GM06990 (cell line): ENCODE measurements around the gene OR4F6.

Experiments used
- DNase-seq: peaks from one replicate; pipeline ENCODE4 v3.0.0-alpha.2; 2011; ENCODE audit not compliant: insufficient read length; ENCODE audit errors: extremely low read depth
- H3K27me3 ChIP-seq: replicated peaks from 2 replicates; pipeline ENCODE4 v1.6.0; 2011; ENCODE audit warnings: low read length; ENCODE audit not compliant: control insufficient read depth, insufficient read depth
- H3K36me3 ChIP-seq: 2 replicates; pipeline ENCODE4 v1.5.1; 2011; ENCODE audit warnings: low read length; ENCODE audit not compliant: control insufficient read depth, insufficient read depth
- H3K4me3 ChIP-seq: replicated peaks from 2 replicates; pipeline ENCODE4 v1.5.1; 2011; ENCODE audit warnings: low read depth, mild to moderate bottlenecking, control low read depth, low read length
- TF ChIP-seq, protein P1 (sequence below): IDR thresholded peaks from 2 replicates; pipeline ENCODE4 v1.5.1; 2011; ENCODE audit warnings: low read length, control low read depth, mild to moderate bottlenecking, inconsistent platforms; ENCODE audit not compliant: insufficient read depth, poor library complexity, severe bottlenecking

Gene OR4F6

GRCh38 chr15:101841656-101842055 lies 38.3 kb downstream of the OR4F6 start:
- no peak overlapping the region for H3K4me3 ChIP-seq
- H3K27me3 ChIP-seq: no peaks in the 10 kb centered on the region
- TF ChIP-seq, protein P1, sequence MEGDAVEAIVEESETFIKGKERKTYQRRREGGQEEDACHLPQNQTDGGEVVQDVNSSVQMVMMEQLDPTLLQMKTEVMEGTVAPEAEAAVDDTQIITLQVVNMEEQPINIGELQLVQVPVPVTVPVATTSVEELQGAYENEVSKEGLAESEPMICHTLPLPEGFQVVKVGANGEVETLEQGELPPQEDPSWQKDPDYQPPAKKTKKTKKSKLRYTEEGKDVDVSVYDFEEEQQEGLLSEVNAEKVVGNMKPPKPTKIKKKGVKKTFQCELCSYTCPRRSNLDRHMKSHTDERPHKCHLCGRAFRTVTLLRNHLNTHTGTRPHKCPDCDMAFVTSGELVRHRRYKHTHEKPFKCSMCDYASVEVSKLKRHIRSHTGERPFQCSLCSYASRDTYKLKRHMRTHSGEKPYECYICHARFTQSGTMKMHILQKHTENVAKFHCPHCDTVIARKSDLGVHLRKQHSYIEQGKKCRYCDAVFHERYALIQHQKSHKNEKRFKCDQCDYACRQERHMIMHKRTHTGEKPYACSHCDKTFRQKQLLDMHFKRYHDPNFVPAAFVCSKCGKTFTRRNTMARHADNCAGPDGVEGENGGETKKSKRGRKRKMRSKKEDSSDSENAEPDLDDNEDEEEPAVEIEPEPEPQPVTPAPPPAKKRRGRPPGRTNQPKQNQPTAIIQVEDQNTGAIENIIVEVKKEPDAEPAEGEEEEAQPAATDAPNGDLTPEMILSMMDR: no peak
- DNase-seq: no peak
- no peaks in the 10 kb centered on the region for H3K36me3 ChIP-seq

- no peak overlapping the region for H3K4me3 ChIP-seq
- no peaks in the 10 kb centered on the region for H3K27me3 ChIP-seq
- TF ChIP-seq, protein P1: no peak
- no peak for DNase-seq
- H3K36me3 ChIP-seq: no peaks in the 10 kb centered on the region
Measured at GRCh38 chr15:101844916-101845315, 41.6 kb downstream of the OR4F6 start.

- TF ChIP-seq, protein P1: no peak
- DNase-seq: no peak
- no peak overlapping the region for H3K4me3 ChIP-seq
- no peaks in the 10 kb centered on the region for H3K36me3 ChIP-seq
- no peaks in the 10 kb centered on the region for H3K27me3 ChIP-seq
Measured at GRCh38 chr15:101852356-101852755, 49.0 kb downstream of the OR4F6 start.
